Peyer's patch (tissue), 4 donors: Measurements from ENCODE around the gene JUNB.

Source experiments
- POLR2A ChIP-seq, 2 donors: fragments of 450-650 bp; IDR thresholded peaks; one replicate each; pipeline ENCODE4 v1.5.1; 2017; ENCODE audit warnings: antibody characterized with exemption in 2 of 2, mild to moderate bottlenecking in 2 of 2, moderate library complexity in 2 of 2
- TF ChIP-seq, protein P1 (sequence below), 6 experiments: fragments of 450-650 bp in 4 of 6; fragments of 200-600 bp in 2 of 6; sonication (generic) in 1 of 6; IDR thresholded peaks; one replicate each; pipeline ENCODE4 v1.5.1; 2017 to 2019; ENCODE audit warnings: antibody characterized with exemption in 6 of 6, mild to moderate bottlenecking in 3 of 6, moderate library complexity in 1 of 6

- TF ChIP-seq POLR2A (IDR thresholded peaks at IDR 0.05): no peak
- TF ChIP-seq, protein P1, sequence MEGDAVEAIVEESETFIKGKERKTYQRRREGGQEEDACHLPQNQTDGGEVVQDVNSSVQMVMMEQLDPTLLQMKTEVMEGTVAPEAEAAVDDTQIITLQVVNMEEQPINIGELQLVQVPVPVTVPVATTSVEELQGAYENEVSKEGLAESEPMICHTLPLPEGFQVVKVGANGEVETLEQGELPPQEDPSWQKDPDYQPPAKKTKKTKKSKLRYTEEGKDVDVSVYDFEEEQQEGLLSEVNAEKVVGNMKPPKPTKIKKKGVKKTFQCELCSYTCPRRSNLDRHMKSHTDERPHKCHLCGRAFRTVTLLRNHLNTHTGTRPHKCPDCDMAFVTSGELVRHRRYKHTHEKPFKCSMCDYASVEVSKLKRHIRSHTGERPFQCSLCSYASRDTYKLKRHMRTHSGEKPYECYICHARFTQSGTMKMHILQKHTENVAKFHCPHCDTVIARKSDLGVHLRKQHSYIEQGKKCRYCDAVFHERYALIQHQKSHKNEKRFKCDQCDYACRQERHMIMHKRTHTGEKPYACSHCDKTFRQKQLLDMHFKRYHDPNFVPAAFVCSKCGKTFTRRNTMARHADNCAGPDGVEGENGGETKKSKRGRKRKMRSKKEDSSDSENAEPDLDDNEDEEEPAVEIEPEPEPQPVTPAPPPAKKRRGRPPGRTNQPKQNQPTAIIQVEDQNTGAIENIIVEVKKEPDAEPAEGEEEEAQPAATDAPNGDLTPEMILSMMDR (IDR thresholded peaks at IDR 0.05): no peak
These were observed 5.9 kb downstream of the JUNB start for GRCh38 chr19:12797141-12797587.
